GM21528 (cell line): ENCODE data around the gene CHEK2.
"Not testable (repeated sequence)": the region's sequence is repeated elsewhere in the genome, so short reads cannot be mapped to it uniquely, and the experiment has no call there.

Experiments used
- ATAC-seq: cut with Tn5 transposase; IDR thresholded peaks from one replicate; pipeline ENCODE4 v1.9.1; 2021; ENCODE audit warnings: mild to moderate bottlenecking, moderate library complexity; ENCODE audit not compliant: unreplicated experiment, low FRiP score

Gene CHEK2

GRCh38 chr22:28702891-28703290, 38.7 kb downstream of the CHEK2 start:
- no peak for ATAC-seq

- ATAC-seq, result not testable (repeated sequence)
Measured at GRCh38 chr22:28693041-28693760, 48.4 kb downstream of the CHEK2 start.

- ATAC-seq, result not testable (repeated sequence)
Measured at GRCh38 chr22:28689796-28690195, 51.8 kb downstream of the CHEK2 start.

GRCh38 chr22:28682966-28683365, 58.7 kb downstream of the CHEK2 start:
- ATAC-seq, result not testable (repeated sequence)

GRCh38 chr22:28680813-28681490, 60.7 kb downstream of the CHEK2 start:
- not testable (repeated sequence) for ATAC-seq

- ATAC-seq, result not testable (repeated sequence)
Measured at GRCh38 chr22:28679611-28680287, 61.9 kb downstream of the CHEK2 start, which contains the start of gene TTC28. TSS of gene TTC28 (minus strand) at chr22:28679840. CDS start at chr22:28679723, 117 bp downstream.

- not testable (repeated sequence) for ATAC-seq
Measured at GRCh38 chr22:28678778-28679610, 62.6 kb downstream of the CHEK2 start.

GRCh38 chr22:28678170-28678569, 63.5 kb downstream of the CHEK2 start:
- ATAC-seq, result not testable (repeated sequence)

- no peak for ATAC-seq
Measured at GRCh38 chr22:28674121-28674563, 67.5 kb downstream of the CHEK2 start.

GRCh38 chr22:28670756-28671155, 70.9 kb downstream of the CHEK2 start:
- ATAC-seq, result no peak

- ATAC-seq, result no peak
Measured at GRCh38 chr22:28670161-28670560, 71.5 kb downstream of the CHEK2 start.

GRCh38 chr22:28669387-28669786, 72.2 kb downstream of the CHEK2 start:
- ATAC-seq, result no peak

- ATAC-seq, result not testable (repeated sequence)
Measured at GRCh38 chr22:28663569-28663942, 78.1 kb downstream of the CHEK2 start.

- ATAC-seq, result no peak
Measured at GRCh38 chr22:28658448-28658847, 83.2 kb downstream of the CHEK2 start.

- no peak for ATAC-seq
Measured at GRCh38 chr22:28656181-28656580, 85.4 kb downstream of the CHEK2 start.

GRCh38 chr22:28650463-28650862, 91.2 kb downstream of the CHEK2 start:
- no peak for ATAC-seq

GRCh38 chr22:28648792-28649191, 92.8 kb downstream of the CHEK2 start:
- no peak for ATAC-seq

- ATAC-seq, result no peak
Measured at GRCh38 chr22:28647216-28647615, 94.4 kb downstream of the CHEK2 start.

- ATAC-seq, result no peak
Measured at GRCh38 chr22:28639321-28639720, 102.3 kb downstream of the CHEK2 start.
